ENCODE results near the gene PSMD13.
A peak's percentile ranks its signal among the peaks of the same experiment; 100 is the strongest.
"Not testable (repeated sequence)": the region's sequence is repeated elsewhere in the genome, so short reads cannot be mapped to it uniquely, and the experiment has no call there.

The PSMD13 gene

DNA sequence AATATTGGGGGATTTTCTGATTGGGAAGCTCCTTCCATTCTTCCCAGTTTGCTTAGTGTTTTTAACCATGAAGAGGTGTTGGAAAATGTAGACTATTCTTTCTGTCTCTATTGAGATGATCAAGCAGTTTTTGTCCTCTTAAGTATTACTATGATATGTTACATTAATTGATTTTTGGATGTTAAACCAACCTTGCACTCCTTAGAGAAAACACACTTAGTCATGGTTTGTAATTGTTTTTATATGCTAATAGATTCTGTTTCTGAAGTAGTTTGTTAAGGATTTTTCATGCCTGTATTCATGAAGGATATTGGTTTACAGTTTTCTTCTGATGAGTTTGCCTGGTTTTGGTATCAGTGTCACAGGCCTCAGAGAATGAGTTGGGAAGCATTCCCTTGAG, 39.4 kb downstream of the PSMD13 start:
- DNase-seq (ENCODE audit: low read depth) = no peak

DNA sequence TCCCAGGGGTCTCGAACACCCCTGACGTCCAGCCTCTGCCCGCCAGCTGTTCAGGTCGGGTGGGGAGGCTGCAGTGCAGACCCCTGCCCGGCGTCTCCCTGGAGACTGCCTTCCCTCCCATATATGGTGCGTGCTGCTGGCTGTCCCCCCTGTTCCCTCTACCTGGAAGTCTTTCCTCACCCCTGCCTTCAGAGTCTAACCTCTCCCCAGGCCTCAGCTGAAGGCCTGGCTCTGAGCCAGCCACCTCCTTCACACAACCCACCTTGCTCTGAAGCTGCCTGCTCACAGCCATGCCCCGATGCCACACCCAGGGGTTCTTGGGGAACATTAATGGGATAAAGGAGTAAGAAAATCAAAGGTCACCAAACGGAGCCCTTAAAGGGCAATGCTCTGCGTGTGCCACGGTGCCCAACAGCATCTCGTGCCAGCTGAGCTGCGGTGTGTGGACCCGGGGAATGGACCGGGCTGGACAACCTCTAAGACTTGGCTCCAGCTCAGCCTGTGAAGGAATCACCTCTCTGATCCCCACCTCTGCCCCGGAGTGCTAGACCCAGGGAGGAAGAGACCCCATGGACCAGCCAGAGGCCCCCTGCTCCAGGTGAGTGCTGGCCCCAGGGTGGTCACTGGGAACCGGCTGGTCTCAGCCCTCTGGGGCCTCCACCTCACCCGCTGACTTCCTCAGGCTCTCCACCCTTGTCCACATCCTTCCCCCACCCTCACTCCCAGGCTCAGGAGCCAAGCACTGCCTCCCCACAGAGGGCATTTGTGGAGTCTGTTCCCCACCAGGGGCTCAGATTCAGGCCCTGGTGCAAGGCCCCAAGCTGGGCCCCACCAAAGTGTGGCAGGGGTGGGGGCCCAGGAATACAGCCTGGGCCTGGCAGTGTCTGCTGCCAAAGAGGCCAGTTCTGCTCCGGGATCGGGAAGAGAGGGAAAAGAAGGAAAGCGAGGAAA, 41.5 kb downstream of the PSMD13 start, which contains the start of gene NLRP6:
Gene NLRP6 (plus strand): TSS at position 407 of the 951 bp plus-strand sequence. CDS start 163 bp downstream, at position 570.
- no peak for DNase-seq (ENCODE audit: low read depth)

DNA sequence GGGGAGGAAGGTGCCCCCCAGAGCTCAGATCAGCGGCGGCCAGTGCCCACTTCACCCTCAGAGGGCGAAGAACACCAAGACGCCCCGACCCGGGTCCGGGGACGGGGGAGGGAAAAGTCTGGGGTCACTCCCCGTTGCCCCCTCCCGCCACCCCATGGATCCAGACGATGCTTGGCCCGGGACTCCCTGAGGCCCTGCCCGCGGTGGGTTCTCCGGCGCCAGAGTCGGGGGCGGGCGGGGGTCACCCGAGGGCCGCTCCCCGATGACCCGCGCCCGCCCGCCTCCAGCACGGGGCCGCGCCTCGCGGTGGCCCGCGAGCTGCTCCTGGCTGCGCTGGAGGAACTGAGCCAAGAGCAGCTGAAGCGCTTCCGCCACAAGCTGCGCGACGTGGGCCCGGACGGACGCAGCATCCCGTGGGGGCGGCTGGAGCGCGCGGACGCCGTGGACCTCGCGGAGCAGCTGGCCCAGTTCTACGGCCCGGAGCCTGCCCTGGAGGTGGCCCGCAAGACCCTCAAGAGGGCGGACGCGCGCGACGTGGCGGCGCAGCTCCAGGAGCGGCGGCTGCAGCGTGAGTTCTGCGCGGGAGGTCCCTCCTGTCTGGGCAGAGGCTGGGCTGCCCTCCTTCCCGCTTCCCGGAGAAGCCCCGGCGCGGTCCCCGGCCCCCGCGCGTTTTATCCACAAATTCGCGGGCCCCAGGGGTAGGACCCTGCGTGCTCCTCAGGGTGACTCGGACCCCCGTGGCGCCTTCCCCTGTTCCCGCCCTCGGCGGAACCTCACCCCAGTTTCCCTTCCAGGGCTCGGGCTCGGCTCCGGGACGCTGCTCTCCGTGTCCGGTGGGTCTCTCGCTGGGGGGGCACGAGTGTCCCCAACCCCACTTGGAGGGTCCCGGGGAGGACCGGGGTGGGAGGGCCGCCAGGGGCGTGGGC, 42.5 kb downstream of the PSMD13 start:
- no peak for DNase-seq (ENCODE audit: low read depth)

- peak; percentile 31 for DNase-seq (ENCODE audit: low read depth)
Measured at GRCh38 chr11:279966-280705, 43.4 kb downstream of the PSMD13 start.

DNA sequence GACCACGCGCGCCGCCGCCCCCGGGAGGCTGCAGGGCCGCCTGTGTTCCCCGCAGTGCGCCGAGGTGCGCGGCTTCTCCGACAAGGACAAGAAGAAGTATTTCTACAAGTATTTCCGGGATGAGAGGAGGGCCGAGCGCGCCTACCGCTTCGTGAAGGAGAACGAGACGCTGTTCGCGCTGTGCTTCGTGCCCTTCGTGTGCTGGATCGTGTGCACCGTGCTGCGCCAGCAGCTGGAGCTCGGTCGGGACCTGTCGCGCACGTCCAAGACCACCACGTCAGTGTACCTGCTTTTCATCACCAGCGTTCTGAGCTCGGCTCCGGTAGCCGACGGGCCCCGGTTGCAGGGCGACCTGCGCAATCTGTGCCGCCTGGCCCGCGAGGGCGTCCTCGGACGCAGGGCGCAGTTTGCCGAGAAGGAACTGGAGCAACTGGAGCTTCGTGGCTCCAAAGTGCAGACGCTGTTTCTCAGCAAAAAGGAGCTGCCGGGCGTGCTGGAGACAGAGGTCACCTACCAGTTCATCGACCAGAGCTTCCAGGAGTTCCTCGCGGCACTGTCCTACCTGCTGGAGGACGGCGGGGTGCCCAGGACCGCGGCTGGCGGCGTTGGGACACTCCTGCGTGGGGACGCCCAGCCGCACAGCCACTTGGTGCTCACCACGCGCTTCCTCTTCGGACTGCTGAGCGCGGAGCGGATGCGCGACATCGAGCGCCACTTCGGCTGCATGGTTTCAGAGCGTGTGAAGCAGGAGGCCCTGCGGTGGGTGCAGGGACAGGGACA, 44.1 kb downstream of the PSMD13 start:
- no peak for DNase-seq (ENCODE audit: low read depth)

- no peak for DNase-seq (ENCODE audit: low read depth)
Measured at GRCh38 chr11:281486-282161, 44.8 kb downstream of the PSMD13 start.

DNA sequence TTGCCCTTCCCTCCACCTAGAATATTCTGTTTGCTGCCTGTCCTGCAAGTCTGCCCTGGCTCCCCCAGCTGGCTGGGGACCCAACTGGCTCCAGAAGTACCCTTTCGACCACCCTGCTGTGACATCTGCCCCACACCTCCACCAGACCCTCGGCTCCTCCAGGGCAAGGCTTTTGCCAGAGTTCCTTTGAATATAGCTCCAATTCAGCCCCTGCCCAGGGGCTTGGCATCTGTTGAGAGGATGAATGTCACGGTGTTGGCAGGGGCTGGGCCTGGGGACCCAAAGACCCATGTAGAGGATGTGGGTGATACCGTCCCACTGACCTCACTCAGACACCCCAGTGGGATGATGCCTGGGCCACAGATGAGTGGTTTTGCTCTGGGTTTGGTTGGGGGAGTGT, 45.4 kb downstream of the PSMD13 start:
- no peak for DNase-seq (ENCODE audit: low read depth)

DNA sequence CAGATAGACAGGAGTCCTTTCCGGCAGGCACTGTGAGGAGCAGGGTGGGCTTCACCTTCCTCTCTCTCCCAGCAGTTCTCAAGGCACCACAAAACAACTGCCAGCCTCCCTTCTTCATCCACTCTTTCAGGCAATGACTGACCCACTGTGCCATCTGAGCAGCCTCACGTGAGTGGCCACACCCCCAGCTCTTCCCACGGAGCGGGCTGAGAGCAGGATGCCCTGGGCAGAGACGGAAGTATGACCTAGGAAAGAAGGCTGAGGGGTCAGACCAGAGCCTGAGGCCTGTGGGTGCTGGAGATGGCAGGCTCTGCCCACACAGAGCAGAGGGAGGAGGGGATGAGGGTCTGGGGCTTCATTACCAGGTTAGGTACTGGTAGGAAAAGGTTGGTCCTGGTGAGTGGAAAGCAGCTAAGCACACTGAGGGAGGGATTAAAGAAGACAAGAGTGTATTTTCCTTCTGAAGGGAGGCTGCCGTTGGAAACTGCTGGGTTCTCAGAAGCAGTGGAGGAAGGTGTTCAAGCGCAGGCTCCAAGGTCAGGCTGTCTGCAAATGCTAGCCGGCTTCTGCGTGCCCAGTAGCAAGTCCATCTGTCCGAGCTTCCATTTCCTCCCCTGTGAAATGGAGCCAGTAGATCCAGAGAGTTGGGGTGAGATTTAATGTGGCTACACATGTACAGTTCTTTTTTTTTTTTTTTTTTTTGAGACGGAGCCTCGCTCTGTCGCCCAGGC, 46.0 kb downstream of the PSMD13 start:
- no peak for DNase-seq (ENCODE audit: low read depth)

DNA sequence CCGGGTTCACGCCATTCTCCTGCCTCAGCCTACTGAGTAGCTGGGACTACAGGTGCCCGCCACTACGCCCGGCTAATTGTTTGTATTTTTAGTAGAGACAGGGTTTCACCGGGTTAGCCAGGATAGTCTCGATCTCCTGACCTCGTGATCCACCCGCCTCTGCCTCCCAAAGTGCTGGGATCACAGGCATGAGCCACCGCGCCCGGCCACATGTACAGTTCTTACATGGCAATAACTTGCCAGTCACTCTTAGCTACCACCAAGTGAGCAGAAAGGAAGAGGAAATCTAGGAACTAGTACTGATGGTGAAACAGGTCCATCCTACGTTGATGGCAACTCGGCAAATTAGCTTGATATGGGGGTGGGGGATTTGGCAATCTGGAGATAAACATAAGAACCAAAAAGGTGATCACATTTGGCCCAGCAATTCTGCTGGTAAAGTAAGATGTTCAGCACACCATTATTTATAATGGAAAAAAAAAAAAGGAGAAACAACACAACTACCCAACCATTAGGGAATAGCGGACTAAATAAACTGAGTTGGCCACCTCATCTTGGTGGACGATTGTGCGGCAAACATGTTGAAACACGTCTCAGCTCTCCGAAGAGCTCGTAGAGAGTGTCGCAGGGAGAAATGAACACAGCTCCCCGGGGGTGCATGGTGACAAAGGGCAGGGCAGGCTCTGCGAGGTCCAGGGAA, 46.8 kb downstream of the PSMD13 start:
- no peak for DNase-seq (ENCODE audit: low read depth)

GRCh38 chr11:284105-285020, 47.6 kb downstream of the PSMD13 start:
- no peak for DNase-seq (ENCODE audit: low read depth)

GRCh38 chr11:285021-285893, 48.5 kb downstream of the PSMD13 start:
- DNase-seq (ENCODE audit: low read depth) = no peak

DNA sequence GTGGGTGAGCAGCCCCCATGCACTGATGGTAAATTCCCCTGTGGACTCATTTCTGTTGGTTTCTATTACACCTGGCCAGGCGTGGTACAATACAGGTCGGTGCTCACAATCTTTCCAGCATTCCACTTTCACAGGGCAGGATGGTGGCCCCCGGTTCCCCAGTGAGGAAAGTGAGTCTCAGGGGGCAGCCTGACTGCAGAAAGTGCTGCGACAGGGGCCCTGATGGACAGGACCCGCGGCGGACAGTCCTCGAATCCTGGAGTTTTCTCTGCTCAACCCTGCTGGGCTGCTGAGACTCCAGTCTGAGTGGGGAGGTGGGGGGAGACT, 49.1 kb downstream of the PSMD13 start:
- no peak for DNase-seq (ENCODE audit: low read depth)

DNA sequence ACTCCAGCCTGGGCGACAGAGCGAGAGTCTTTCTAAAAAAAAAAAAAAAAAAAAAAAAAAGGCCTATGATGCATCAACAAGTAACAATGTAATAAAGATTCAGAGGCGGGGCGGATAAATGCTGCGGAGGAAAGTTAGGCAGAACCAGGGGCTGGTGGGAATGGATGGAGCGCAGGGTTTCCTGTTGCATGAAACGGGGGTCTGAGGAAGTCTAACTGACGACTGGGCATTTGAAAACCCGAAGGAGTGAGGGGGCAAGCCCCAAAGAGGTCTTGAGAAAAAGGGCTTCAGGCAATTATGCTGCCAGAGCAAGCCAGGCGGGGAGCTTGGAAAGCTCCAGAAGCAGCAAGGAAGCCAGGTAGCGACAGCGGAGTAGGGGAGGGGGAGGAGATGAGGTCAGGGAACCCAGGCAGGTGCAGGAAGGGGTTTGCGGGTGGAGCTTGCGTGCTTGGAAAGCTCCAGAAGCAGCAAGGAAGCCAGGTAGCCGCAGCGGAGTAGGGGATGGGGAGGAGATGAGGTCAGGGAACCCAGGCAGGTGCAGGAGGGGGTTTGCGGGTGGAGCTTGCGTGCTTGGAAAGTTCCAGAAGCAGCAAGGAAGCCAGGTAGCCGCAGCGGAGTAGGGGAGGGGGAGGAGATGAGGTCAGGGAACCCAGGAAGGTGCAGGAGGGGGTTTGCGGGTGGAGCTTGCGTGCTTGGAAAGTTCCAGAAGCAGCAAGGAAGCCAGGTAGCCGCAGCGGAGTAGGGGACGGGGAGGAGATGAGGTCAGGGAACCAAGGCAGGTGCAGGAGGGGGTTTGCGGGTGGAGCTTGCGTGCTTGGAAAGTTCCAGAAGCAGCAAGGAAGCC, 50.4 kb downstream of the PSMD13 start:
- not testable (repeated sequence) for DNase-seq (ENCODE audit: low read depth)

GRCh38 chr11:287821-288477, 51.2 kb downstream of the PSMD13 start:
- no peak for DNase-seq (ENCODE audit: low read depth)

DNA sequence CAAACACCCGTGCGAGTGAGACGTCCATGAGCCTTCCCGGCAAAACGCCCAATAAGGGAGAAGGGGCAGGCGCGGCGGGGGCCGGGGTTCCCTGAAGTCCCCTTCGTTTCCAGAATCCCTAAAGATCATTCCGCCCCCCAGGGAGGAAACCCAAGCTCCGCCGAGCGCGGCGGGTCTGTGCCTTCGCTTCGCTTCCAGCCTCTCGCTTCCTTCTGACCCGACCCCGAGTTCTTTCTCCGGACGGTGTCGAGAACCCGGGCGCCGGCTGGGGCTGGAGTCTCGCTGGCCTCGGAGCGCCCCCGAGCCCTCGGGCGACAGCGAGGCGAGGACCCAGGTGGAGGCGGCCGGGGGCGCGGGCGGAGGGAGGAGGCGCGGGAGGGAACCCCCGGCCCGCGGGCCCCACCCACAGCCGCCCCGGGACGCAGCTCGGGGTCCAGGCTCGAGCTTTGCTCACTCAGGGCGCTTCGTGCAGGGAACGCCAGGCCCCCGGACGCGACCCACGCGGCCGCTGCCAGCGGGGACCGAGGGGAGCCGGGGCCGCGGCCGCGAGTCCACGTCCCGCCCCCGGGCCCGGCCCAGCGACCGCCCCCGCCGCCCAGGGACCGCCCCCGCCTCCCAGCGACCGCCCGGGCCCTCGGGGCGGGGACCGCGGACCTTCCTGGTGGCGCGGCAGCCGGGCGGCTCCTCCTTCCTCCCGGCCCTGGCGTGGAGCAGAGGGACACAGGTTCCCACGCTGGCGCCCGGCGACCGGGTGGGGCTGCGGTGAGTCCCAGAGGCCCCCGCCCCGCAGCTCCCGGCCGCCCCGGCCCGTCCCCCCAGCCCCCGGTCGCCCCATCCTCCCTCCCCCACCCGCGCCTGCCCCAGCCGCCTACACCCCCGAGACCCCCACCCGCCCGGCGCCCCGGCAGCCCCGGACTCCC, 52.0 kb downstream of the PSMD13 start, which contains the start of gene PGGHG:
Gene PGGHG (plus strand): TSS at position 649 of the 920 bp plus-strand sequence. CDS start 691 bp downstream, outside the sequence.
- DNase-seq (ENCODE audit: low read depth) = peak; percentile 76
